Vagina (tissue), 2 donors: ENCODE data around the gene AIG1.

Experiments
- CTCF ChIP-seq, 3 experiments: fragments of 450-650 bp in 2 of 3; fragments of 200-600 bp in 1 of 3; sonication (generic) in 1 of 3; IDR thresholded peaks; one replicate each; pipeline ENCODE4 v1.5.1; 2017 to 2019; ENCODE audit warnings: antibody characterized with exemption in 3 of 3, mild to moderate bottlenecking in 2 of 3, moderate library complexity in 2 of 3
- POLR2A ChIP-seq, 2 donors: fragments of 450-650 bp; IDR thresholded peaks; one replicate each; pipeline ENCODE4 v1.6.1; 2017; ENCODE audit warnings: antibody characterized with exemption in 2 of 2, mild to moderate bottlenecking in 2 of 2, moderate library complexity in 2 of 2
- POLR2AphosphoS5 ChIP-seq, 2 donors: sonication (generic); formaldehyde crosslinking; IDR thresholded peaks; one replicate each; pipeline ENCODE4 v1.9.0; 2017; ENCODE audit warnings: antibody characterized with exemption in 2 of 2, mild to moderate bottlenecking in 2 of 2, low read depth in 1 of 2; ENCODE audit not compliant: insufficient read depth in 1 of 2

DNA sequence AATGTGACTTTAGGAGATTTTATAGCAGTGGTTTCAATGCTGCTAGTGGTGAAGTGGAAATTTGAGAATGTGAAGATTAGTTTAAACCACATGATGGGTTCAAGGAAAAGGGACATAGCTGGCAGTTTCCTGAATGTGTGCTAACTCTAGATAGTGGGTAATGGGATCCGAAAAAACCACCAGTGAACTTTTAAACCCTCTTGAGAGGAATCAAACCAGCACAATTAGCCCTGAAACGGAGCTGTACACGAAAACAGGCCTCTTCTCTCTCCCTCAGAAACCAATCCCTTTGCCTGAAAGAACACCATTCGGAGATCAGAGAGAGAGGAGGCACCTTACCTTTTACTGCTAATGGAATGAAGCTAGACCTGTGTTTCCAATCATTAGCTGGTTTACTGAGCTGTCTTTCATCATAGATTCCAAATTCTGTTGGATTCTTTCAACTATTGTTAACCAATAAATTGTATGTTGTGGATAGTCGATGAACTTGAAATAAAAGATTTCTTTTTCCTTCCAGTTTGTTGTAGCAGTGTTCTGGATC lies 103.9 kb downstream of the AIG1 start:
- TF ChIP-seq CTCF (IDR thresholded peaks at IDR 0.05) (no peak), POLR2AphosphoS5 (IDR thresholded peaks at IDR 0.05; ENCODE audit: insufficient read depth in 1 of 2, low read depth in 1 of 2) (no peak), POLR2A (IDR thresholded peaks at IDR 0.05) (no peak)
